Measurements from ENCODE around the gene URB2.

Gene URB2

DNA sequence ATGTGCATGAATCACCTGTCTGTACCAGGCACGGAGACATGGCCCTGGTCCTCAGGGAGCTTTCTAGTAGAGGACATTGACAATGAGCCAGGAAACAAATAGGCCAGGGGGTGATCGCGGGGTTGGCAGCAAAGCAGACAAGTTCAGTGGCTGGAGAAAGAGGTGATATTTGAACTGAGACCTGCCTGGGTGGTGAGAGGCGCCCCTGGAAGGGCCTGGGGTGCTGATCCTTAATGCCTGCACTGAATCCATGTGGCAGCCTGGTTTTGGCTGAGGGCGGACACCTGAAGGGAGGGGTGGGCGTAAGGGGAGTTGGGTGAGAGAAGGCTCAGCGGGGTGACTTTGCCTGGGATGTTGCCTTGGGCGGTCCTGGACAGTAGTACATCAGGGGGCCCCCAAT is 35.9 kb downstream of the URB2 start:
- no peak overlapping the region for H3K27ac ChIP-seq

GRCh38 chr1:229664133-229664689 is 38.2 kb downstream of the URB2 start:
- H3K27ac ChIP-seq: no peak overlapping the region
- no peak for TF ChIP-seq ZFX (IDR thresholded peaks at IDR 0.05)
- TF ChIP-seq CTCF (conservative IDR thresholded peaks at IDR 0.05): no peak

More for the DNA sequence above, 35.9 kb downstream of the URB2 start:
- TF ChIP-seq ZFX (IDR thresholded peaks at IDR 0.05) (no peak), CTCF (conservative IDR thresholded peaks at IDR 0.05) (no peak)

DNA sequence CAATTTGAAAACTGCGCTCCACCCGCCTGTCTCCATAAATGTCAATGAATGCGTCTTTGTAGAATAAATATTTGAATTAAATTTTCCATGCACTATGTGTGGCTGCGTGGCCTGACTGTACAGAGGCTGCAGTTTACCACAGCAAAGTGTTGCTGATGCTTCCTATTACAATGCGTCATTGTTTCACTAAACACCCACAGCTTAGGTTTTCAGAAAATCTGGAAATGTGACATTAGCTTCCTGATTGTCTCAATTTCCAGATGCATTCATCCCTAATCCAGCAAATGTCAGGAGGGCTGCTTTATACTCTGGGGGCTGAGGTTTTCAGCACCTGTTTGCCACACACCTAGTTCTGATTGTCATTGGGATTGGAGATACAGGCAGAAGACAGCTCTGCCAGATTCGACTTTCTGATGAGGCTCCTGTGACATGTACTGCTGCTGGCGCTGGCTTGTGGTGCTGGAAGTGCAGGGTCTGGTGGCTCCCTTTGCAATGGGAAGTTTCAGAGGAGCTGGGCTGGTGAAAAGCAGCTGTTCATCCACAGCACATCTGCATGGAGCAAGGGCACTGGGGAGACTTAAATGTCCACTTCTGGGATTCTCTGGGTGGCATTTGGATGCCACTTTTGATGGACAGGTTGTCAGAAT is 40.0 kb downstream of the URB2 start:
- no peak overlapping the region for H3K27ac ChIP-seq
- TF ChIP-seq ZFX (IDR thresholded peaks at IDR 0.05) (no peak), CTCF (conservative IDR thresholded peaks at IDR 0.05) (no peak)

DNA sequence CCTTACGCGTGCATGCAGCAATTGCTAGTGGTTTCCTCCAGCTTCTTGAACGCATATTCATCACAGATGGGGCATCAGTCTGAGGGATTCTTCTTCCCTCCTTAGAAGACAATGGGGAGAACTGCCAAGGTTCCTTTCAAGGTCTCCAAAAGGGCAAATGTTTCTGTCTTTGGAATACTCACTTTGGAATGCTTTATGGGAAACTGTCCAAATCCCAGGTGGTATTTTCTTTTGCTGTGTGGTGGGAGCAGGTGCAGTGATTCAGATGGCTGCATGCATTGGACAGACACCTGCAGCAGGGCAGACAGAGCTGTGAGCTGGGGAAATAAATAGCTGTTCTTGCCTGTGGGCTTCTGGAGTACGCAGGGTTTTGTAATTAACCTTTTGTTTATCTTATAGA is 40.5 kb downstream of the URB2 start:
- TF ChIP-seq ZFX (IDR thresholded peaks at IDR 0.05): no peak
- no peak for TF ChIP-seq CTCF (conservative IDR thresholded peaks at IDR 0.05)
- H3K27ac ChIP-seq: no peak overlapping the region

- TF ChIP-seq CTCF (conservative IDR thresholded peaks at IDR 0.05): no peak
- TF ChIP-seq ZFX (IDR thresholded peaks at IDR 0.05): no peak
- no peak overlapping the region for H3K27ac ChIP-seq
These were observed 43.3 kb downstream of the URB2 start for GRCh38 chr1:229669333-229669732.

DNA sequence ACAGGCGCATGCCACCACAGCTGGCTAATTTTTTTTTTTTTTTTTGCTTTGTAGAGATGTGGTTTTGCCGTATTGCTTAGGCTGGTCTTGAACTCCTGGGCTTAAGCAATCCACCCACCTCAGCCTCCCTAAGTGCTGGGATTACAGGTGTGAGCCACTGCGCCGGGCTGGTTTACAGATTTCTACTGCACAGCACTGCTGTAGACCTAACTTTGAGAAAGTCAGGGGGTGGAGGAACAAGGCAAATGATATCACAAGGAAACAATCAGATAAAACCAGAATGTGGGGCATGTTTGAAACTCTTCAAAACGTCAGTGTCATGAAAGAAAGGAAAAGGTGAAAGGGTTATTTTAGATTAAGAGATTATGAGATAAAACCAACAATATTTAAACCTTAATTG is 45.3 kb downstream of the URB2 start:
- no peak overlapping the region for H3K27ac ChIP-seq
- TF ChIP-seq ZFX (IDR thresholded peaks at IDR 0.05): no peak
- TF ChIP-seq CTCF (conservative IDR thresholded peaks at IDR 0.05): no peak

- no peak for TF ChIP-seq ZFX (IDR thresholded peaks at IDR 0.05)
- TF ChIP-seq CTCF (conservative IDR thresholded peaks at IDR 0.05): no peak
- H3K27ac ChIP-seq: no peak overlapping the region
These were observed 46.2 kb downstream of the URB2 start for GRCh38 chr1:229672246-229672645.
